CD4-positive, CD25-positive, alpha-beta regulatory T cell (primary cell): ENCODE results near the gene APOL5. TPM values are rescaled to one million over a fixed set of nuclear protein-coding genes. Genes with fewer than 3 reads are reported as not detected.

Experiments used
- ATAC-seq, 2 donors: fragments of 150-1000 bp; cut with Tn5 transposase; one replicate each; pipeline ENCODE4 v1.10.0; 2021; ENCODE audit warnings: low read depth in 2 of 2, moderate number of reproducible peaks in 2 of 2, moderate library complexity in 1 of 2
- DNase-seq, 3 donors: peaks; one replicate each; pipeline versions ENCODE4 v3.0.0 to v3.0.0-alpha.2; 2012 to 2022; ENCODE audit warnings: mixed read lengths in 1 of 3
- H3K27ac ChIP-seq: one replicate; pipeline ENCODE4 v1.7.0; 2013; ENCODE audit warnings: mild to moderate bottlenecking, low read length; ENCODE audit not compliant: insufficient read depth, poor library complexity, severe bottlenecking
- H3K27me3 ChIP-seq: one replicate; pipeline ENCODE4 v1.7.0; 2013; ENCODE audit warnings: low read length; ENCODE audit not compliant: control insufficient read depth, insufficient read depth
- H3K36me3 ChIP-seq: one replicate; pipeline ENCODE4 v1.7.0; 2013; ENCODE audit warnings: mild to moderate bottlenecking, low read length, moderate library complexity; ENCODE audit not compliant: control insufficient read depth, insufficient read depth
- H3K4me1 ChIP-seq: 2 replicates; pipeline ENCODE4 v1.7.0; 2013; ENCODE audit warnings: mild to moderate bottlenecking, low read length; ENCODE audit not compliant: insufficient read depth, control insufficient read depth, poor library complexity, severe bottlenecking
- H3K4me3 ChIP-seq: one replicate; pipeline ENCODE4 v1.7.0; 2013; ENCODE audit warnings: low read depth, mild to moderate bottlenecking, low read length, moderate library complexity
- H3K9me3 ChIP-seq, 2 experiments: 1 replicate in 1 of 2; 2 replicates in 1 of 2; pipeline ENCODE4 v1.7.0; 2013; ENCODE audit warnings: low read length in 2 of 2, mild to moderate bottlenecking in 1 of 2, moderate library complexity in 1 of 2; ENCODE audit not compliant: control insufficient read depth in 2 of 2
- H3K27ac Mint-ChIP-seq, 3 donors: one replicate each; pipeline ENCODE4 v1.8.0; 2020 to 2022; ENCODE audit warnings: mild to moderate bottlenecking in 3 of 3, mixed read lengths in 3 of 3, moderate library complexity in 2 of 3
- H3K27me3 Mint-ChIP-seq: one replicate; pipeline ENCODE4 v1.8.0; 2022; ENCODE audit warnings: mild to moderate bottlenecking, mixed read lengths
- H3K36me3 Mint-ChIP-seq: one replicate; pipeline ENCODE4 v1.8.0; 2020; ENCODE audit warnings: mixed read lengths
- H3K4me1 Mint-ChIP-seq, 4 donors: one replicate each; pipeline ENCODE4 v1.8.0; 2020 to 2022; ENCODE audit warnings: mixed read lengths in 4 of 4, mild to moderate bottlenecking in 1 of 4
- H3K4me3 Mint-ChIP-seq, 4 donors: one replicate each; pipeline ENCODE4 v1.8.0; 2020 to 2022; ENCODE audit warnings: mild to moderate bottlenecking in 4 of 4, mixed read lengths in 4 of 4, moderate library complexity in 3 of 4
- H3K9me3 Mint-ChIP-seq, 7 donors: one replicate each; pipeline ENCODE4 v1.8.0; 2020 to 2022; ENCODE audit warnings: mixed read lengths in 7 of 7, mild to moderate bottlenecking in 3 of 7, moderate library complexity in 2 of 7
- polyA plus RNA-seq, 4 donors: library from polyadenylated mRNA; unstranded; fragments of 300-500 nt; fragmentation: Illumina TruSeq; gene quantifications; one replicate each; pipeline ENCODE4 v1.2.3, GENCODE V29; 2021
- total RNA-seq: library from RNA; stranded (reverse); gene quantifications from one replicate; pipeline ENCODE4 v1.2.3, GENCODE V29; 2022

APOL5 gene
- total and polyA plus RNA-seq, 5 donors from 2014 or later, result not detected

- Mint-ChIP-seq H3K9me3 (no peaks in the 10 kb centered on the region), H3K4me1 (no peaks in the 10 kb centered on the region), H3K27me3 (peaks cover 18% of the 10 kb centered on the region), H3K36me3 (no peaks in the 10 kb centered on the region), H3K4me3 (no peak overlapping the region), H3K27ac (peak overlapping the region in 1 of 3 donors; percentile 55)
- Histone ChIP-seq H3K27ac (no peak overlapping the region), H3K27me3 (no peaks in the 10 kb centered on the region), H3K9me3 (no peaks in the 10 kb centered on the region), H3K4me3 (no peak overlapping the region), H3K36me3 (no peaks in the 10 kb centered on the region), H3K4me1 (no peaks in the 10 kb centered on the region)
- DNase-seq, result no peak
- no peak for ATAC-seq
These were observed 11.1 kb downstream of the APOL5 start for GRCh38 chr22:35728639-35729308.

- Histone ChIP-seq H3K4me3 (no peak overlapping the region), H3K9me3 (no peaks in the 10 kb centered on the region), H3K27ac (no peak overlapping the region), H3K36me3 (no peaks in the 10 kb centered on the region), H3K4me1 (no peaks in the 10 kb centered on the region), H3K27me3 (no peaks in the 10 kb centered on the region)
- Mint-ChIP-seq H3K4me1 (no peaks in the 10 kb centered on the region), H3K27ac (no peak overlapping the region), H3K36me3 (no peaks in the 10 kb centered on the region), H3K27me3 (peaks cover 18% of the 10 kb centered on the region), H3K9me3 (no peaks in the 10 kb centered on the region), H3K4me3 (no peak overlapping the region)
- ATAC-seq (no peak), DNase-seq (no peak)
These were observed 11.6 kb downstream of the APOL5 start for GRCh38 chr22:35729309-35729698.

GRCh38 chr22:35731321-35731720, 13.6 kb downstream of the APOL5 start:
- H3K4me3 Mint-ChIP-seq, result no peak overlapping the region
- no peak overlapping the region for H3K27ac Mint-ChIP-seq
- ATAC-seq (no peak), DNase-seq (no peak)
- no peak overlapping the region for H3K4me3 ChIP-seq
- H3K27ac ChIP-seq, result no peak overlapping the region
- H3K4me1 Mint-ChIP-seq, result no peaks in the 10 kb centered on the region
- no peaks in the 10 kb centered on the region for H3K27me3 ChIP-seq
- H3K27me3 Mint-ChIP-seq, result peaks cover 18% of the 10 kb centered on the region
- no peaks in the 10 kb centered on the region for H3K36me3 ChIP-seq
- H3K9me3 ChIP-seq, result no peaks in the 10 kb centered on the region
- H3K4me1 ChIP-seq, result no peaks in the 10 kb centered on the region
- H3K36me3 Mint-ChIP-seq, result no peaks in the 10 kb centered on the region
- no peaks in the 10 kb centered on the region for H3K9me3 Mint-ChIP-seq

GRCh38 chr22:35732116-35732515, 14.4 kb downstream of the APOL5 start:
- ATAC-seq (no peak), DNase-seq (no peak)
- H3K27me3 ChIP-seq, result no peaks in the 10 kb centered on the region
- no peaks in the 10 kb centered on the region for H3K36me3 ChIP-seq
- Mint-ChIP-seq H3K4me3 (no peak overlapping the region), H3K36me3 (no peaks in the 10 kb centered on the region), H3K9me3 (no peaks in the 10 kb centered on the region), H3K27ac (no peak overlapping the region), H3K4me1 (no peaks in the 10 kb centered on the region), H3K27me3 (peaks cover 18% of the 10 kb centered on the region)
- H3K4me1 ChIP-seq, result no peaks in the 10 kb centered on the region
- H3K4me3 ChIP-seq, result no peak overlapping the region
- H3K27ac ChIP-seq, result no peak overlapping the region
- H3K9me3 ChIP-seq, result no peaks in the 10 kb centered on the region

GRCh38 chr22:35733036-35733435, 15.4 kb downstream of the APOL5 start:
- peaks cover 24% of the 10 kb centered on the region for H3K27me3 Mint-ChIP-seq
- H3K27me3 ChIP-seq, result no peaks in the 10 kb centered on the region
- H3K4me1 Mint-ChIP-seq, result no peaks in the 10 kb centered on the region
- H3K27ac Mint-ChIP-seq, result no peak overlapping the region
- H3K27ac ChIP-seq, result no peak overlapping the region
- H3K4me3 ChIP-seq, result no peak overlapping the region
- no peaks in the 10 kb centered on the region for H3K9me3 Mint-ChIP-seq
- H3K4me3 Mint-ChIP-seq, result no peak overlapping the region
- H3K4me1 ChIP-seq, result no peaks in the 10 kb centered on the region
- H3K36me3 ChIP-seq, result no peaks in the 10 kb centered on the region
- no peaks in the 10 kb centered on the region for H3K9me3 ChIP-seq
- ATAC-seq (no peak), DNase-seq (no peak)
- no peaks in the 10 kb centered on the region for H3K36me3 Mint-ChIP-seq

- Mint-ChIP-seq H3K27ac (peak overlapping the region in 1 of 3 donors; percentile 52), H3K9me3 (no peaks in the 10 kb centered on the region)
These were observed 16.3 kb downstream of the APOL5 start for GRCh38 chr22:35733791-35734516.

GRCh38 chr22:35734517-35734827, 16.8 kb downstream of the APOL5 start:
- no peak for ATAC-seq
- no peak overlapping the region for H3K4me3 Mint-ChIP-seq

More at GRCh38 chr22:35733791-35734516, 16.3 kb downstream of the APOL5 start:
- no peak for DNase-seq
- Mint-ChIP-seq H3K4me3 (no peak overlapping the region), H3K27me3 (peaks cover 29% of the 10 kb centered on the region), H3K36me3 (no peaks in the 10 kb centered on the region), H3K4me1 (no peaks in the 10 kb centered on the region)
- H3K27me3 ChIP-seq, result no peaks in the 10 kb centered on the region
- no peak overlapping the region for H3K4me3 ChIP-seq
- no peaks in the 10 kb centered on the region for H3K9me3 ChIP-seq
- H3K27ac ChIP-seq, result no peak overlapping the region
- no peaks in the 10 kb centered on the region for H3K4me1 ChIP-seq
- H3K36me3 ChIP-seq, result no peaks in the 10 kb centered on the region
- no peak for ATAC-seq

GRCh38 chr22:35735542-35735941, 17.9 kb downstream of the APOL5 start:
- H3K36me3 Mint-ChIP-seq, result no peaks in the 10 kb centered on the region

More at GRCh38 chr22:35734517-35734827, 16.8 kb downstream of the APOL5 start:
- H3K4me3 ChIP-seq, result no peak overlapping the region
- peaks cover 28% of the 10 kb centered on the region for H3K27me3 Mint-ChIP-seq
- H3K27me3 ChIP-seq, result no peaks in the 10 kb centered on the region
- H3K27ac ChIP-seq, result no peak overlapping the region
- H3K27ac Mint-ChIP-seq, result no peak overlapping the region
- no peaks in the 10 kb centered on the region for H3K4me1 ChIP-seq
- no peaks in the 10 kb centered on the region for H3K36me3 Mint-ChIP-seq
- no peaks in the 10 kb centered on the region for H3K9me3 ChIP-seq
- H3K36me3 ChIP-seq, result no peaks in the 10 kb centered on the region
- H3K9me3 Mint-ChIP-seq, result no peaks in the 10 kb centered on the region
- no peaks in the 10 kb centered on the region for H3K4me1 Mint-ChIP-seq
- no peak for DNase-seq

More at GRCh38 chr22:35735542-35735941, 17.9 kb downstream of the APOL5 start:
- H3K27ac Mint-ChIP-seq, result peak overlapping the region in 1 of 3 donors; percentile 67
- DNase-seq, result no peak
- no peak overlapping the region for H3K4me3 ChIP-seq
- H3K27me3 ChIP-seq, result no peaks in the 10 kb centered on the region
- H3K27me3 Mint-ChIP-seq, result peaks cover 24% of the 10 kb centered on the region
- H3K9me3 ChIP-seq, result no peaks in the 10 kb centered on the region
- no peaks in the 10 kb centered on the region for H3K9me3 Mint-ChIP-seq
- H3K4me3 Mint-ChIP-seq, result no peak overlapping the region
- no peak overlapping the region for H3K27ac ChIP-seq
- H3K4me1 ChIP-seq, result no peaks in the 10 kb centered on the region
- no peak for ATAC-seq
- H3K4me1 Mint-ChIP-seq, result no peaks in the 10 kb centered on the region
- H3K36me3 ChIP-seq, result no peaks in the 10 kb centered on the region
